Measurements from ENCODE around the gene SLCO2A1.

The SLCO2A1 gene

DNA sequence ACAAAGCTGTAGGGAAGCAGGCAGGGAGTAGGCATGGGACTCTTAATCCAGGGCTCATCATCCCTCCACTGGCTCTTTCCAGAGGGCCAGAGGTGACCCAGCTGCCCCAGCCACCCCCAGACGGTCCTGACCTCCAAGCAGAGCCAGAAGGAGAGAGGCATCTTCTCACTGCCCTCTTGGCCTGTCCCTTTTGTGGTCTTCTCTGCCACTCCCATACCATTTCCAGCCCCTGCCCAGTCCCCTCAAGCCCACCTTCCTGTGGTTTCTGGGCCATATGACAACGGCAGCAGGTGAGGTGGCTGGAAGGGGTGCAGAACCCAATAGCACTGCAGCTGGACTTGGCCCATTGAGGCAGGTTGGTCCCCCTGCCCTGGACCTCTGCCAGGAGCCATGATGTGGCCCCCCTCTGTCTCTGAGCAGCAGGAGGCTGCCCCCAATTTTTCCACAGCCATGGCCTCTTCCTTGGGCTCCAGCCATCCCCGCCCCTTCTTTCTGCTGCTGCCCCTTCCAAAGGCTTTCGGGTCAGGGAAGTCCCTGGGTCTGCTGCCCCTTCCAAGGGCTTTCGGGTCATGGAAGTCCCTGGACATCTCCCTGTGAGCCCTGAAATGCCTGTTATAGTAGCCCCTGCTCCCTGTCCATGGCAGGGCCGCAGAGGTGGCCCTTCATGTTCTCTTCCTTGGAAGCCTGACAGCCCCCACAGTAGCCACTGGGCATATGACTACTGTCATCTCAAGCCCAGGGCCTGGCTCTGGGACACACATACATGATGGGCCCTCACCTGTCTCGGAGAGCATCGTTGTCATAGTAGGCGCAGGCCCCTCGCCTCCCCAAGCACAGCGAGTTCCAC, 94.5 kb downstream of the SLCO2A1 start:
- peak in 1 of 2 donors; percentile 46 for DNase-seq (ENCODE audit: low spot score in 2 of 2)
- no peaks in the 10 kb centered on the region for H3K4me1 Mint-ChIP-seq
- H3K27ac Mint-ChIP-seq: no peak overlapping the region
- H3K9me3 Mint-ChIP-seq: no peaks in the 10 kb centered on the region
- no peak for ATAC-seq
- no peak overlapping the region for H3K4me3 Mint-ChIP-seq
- no peaks in the 10 kb centered on the region for H3K36me3 Mint-ChIP-seq

DNA sequence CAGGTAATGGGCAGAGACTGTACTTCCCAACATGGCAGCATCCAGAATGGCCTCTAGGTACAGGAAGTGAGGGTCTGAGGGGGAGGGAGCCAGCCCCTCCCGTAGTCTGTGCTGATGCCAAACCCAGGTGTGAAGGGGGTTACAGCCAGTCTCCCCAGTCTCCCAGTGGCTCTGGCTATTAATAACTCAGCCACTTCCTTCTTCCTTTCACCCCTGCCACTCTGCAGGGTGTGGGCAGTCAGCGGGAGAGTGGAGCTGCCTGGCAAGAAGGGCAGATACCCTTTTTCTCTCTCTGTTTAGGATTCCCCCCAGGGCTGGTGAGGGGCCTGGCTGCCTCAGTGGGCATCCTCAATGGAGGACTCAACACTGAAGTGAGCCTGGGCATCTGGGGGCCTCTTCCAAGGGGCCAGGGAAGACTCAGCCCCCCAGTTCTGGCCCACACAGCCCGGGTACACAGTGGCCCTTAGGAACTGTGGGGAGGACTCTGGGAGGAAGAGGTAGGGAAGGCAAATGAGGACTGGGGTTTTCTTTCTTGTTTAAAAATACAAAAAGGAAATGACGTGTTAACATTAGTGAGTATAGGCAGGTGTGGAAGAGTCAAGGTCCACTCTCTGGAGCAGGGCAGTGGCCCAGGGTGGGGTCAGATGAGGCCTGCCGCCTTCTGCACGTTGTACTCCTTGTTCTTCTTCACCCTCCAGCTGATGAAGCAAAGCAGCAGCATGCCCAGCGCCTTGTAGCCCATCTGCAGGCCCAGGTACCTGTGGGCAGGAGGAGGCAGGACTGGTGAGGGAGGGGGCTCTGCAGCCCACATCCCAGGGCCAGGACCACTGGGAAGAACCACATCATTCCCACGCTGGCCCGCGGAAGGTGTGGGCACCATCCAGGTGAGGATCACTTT, 95.4 kb downstream of the SLCO2A1 start:
- peak in 1 of 2 donors; percentile 41 for DNase-seq (ENCODE audit: low spot score in 2 of 2)
- Mint-ChIP-seq H3K4me3 (no peak overlapping the region), H3K4me1 (no peaks in the 10 kb centered on the region), H3K9me3 (no peaks in the 10 kb centered on the region), H3K36me3 (no peaks in the 10 kb centered on the region), H3K27ac (no peak overlapping the region)
- ATAC-seq: no peak

DNA sequence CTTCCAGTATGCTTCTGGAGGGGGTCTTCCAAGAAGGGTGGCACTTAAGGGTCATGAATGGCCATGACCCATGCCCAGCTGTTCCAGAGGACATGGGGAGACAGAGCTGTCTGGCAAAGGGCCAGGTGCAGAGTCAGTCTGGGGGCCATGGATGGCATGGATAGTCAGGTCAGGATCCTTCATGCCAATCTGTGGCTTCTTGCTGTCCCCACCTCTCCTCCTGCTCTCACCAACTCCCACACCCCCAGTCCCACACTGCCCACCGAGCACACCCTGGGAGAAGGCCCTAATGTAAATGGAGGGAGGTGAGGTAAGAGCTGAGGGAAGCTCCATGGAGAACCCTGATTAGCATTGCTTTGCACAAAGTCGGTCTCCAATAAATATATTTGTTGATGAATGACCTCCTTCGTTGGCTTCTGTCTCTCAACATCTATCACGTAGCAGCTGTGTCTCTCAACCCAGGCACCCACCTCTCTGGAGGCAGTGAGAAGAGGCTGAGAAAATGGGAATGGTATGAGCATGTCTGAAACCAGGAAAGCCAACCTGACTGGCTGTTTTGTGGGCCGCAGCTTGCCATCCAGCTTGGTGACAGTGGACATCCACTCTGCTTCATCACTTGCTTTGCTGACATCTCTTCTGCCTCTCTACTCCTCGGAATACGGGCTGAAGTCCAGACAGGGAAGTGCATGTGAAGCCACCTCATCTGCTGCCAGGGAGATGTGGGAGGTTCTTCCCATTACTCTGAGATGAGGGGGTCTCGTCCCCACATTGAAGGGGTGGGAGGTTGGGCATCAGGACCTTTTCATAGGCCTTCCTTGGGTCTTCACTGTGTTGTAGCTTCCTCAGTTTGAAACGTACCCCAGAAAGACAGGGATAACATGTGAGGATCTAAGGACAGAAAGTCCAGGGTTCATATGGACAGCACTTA, 96.4 kb downstream of the SLCO2A1 start:
- DNase-seq (ENCODE audit: low spot score in 2 of 2) (peak in 1 of 2 donors; percentile 38), ATAC-seq (no peak)
- H3K4me1 Mint-ChIP-seq: no peaks in the 10 kb centered on the region
- no peaks in the 10 kb centered on the region for H3K9me3 Mint-ChIP-seq
- H3K27ac Mint-ChIP-seq: no peak overlapping the region
- H3K36me3 Mint-ChIP-seq: no peaks in the 10 kb centered on the region
- H3K4me3 Mint-ChIP-seq: no peak overlapping the region

DNA sequence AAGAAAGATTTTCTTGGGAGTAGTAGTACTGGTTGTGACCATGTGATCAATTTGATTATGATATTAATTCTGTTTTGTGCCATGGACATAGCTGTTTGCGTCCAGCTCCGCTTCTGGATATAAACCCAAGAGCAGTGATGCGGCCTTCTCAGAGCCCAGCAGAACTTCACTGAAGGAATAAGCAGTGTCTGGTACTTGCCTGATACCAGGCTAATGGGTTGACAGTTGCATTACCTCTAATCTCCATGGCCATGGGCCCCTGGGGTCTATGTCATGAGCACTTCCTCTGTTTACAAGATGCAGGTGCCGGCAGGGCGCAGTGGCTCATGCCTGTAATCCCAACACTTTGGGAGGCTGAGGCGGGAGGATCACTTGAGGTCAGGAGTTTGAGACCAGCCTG, 97.7 kb downstream of the SLCO2A1 start:
- H3K4me3 Mint-ChIP-seq: no peak overlapping the region
- DNase-seq (ENCODE audit: low spot score in 2 of 2) (peak in 1 of 2 donors; percentile 30), ATAC-seq (no peak)
- H3K4me1 Mint-ChIP-seq: peaks cover 7% of the 10 kb centered on the region
- H3K36me3 Mint-ChIP-seq: no peaks in the 10 kb centered on the region
- no peak overlapping the region for H3K27ac Mint-ChIP-seq
- H3K9me3 Mint-ChIP-seq: no peaks in the 10 kb centered on the region

DNA sequence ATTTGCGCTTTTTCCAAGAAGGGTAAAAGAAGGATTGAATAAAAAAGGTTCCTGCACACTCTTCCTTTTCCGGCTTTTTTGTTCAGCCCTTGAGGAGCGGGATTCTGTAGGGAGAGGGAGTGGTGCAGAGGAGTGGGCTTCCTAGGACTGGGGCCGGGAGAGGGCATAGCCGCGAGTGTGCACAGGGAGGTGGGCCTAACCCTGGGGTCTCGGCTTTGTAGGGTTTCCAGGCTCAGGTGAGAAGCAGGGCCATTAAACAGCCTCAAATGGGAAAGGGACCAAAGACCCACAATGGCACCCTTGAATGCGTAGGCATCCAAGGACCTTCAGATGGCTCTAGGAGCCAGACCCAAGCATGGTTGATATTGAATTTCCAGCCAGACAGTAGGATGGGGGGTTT, 98.6 kb downstream of the SLCO2A1 start:
- H3K4me3 Mint-ChIP-seq: no peak overlapping the region
- ATAC-seq (no peak), DNase-seq (ENCODE audit: low spot score in 2 of 2) (peak in 1 of 2 donors; percentile 42)
- no peak overlapping the region for H3K27ac Mint-ChIP-seq
- H3K36me3 Mint-ChIP-seq: no peaks in the 10 kb centered on the region
- peaks cover 7% of the 10 kb centered on the region for H3K4me1 Mint-ChIP-seq
- H3K9me3 Mint-ChIP-seq: no peaks in the 10 kb centered on the region

DNA sequence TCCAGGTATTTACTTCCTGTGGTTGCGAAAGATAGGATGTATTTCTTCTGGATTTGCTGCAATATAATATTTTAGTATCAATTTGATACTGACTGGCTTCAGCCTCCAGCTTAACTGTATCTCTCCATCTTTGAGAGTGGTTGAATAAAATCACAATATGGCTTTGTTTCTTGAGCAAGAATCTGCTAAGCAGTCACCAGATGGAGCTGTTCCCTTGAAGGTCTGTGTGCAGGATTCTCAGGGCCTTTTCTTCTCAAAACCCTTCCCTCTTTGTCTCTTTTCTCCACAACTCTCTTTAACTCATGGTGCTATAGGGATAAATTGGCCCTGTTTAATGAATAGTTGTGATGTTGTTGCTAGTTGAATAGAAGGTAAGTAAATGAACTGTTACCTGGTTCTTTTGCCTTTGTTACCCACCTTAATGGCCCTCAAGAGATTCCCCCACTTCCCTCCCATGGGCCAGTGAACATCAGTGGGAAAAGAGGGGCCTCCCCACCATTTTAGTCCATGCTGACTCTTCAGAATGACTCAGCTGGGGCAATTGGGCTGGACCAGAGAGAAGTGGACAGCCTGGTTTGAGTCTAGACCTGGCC, 99.3 kb downstream of the SLCO2A1 start:
- no peak overlapping the region for H3K4me3 Mint-ChIP-seq
- no peaks in the 10 kb centered on the region for H3K36me3 Mint-ChIP-seq
- ATAC-seq (no peak), DNase-seq (ENCODE audit: low spot score in 2 of 2) (peak in 1 of 2 donors; percentile 35)
- no peak overlapping the region for H3K27ac Mint-ChIP-seq
- H3K9me3 Mint-ChIP-seq: no peaks in the 10 kb centered on the region
- peaks cover 7% of the 10 kb centered on the region for H3K4me1 Mint-ChIP-seq

DNA sequence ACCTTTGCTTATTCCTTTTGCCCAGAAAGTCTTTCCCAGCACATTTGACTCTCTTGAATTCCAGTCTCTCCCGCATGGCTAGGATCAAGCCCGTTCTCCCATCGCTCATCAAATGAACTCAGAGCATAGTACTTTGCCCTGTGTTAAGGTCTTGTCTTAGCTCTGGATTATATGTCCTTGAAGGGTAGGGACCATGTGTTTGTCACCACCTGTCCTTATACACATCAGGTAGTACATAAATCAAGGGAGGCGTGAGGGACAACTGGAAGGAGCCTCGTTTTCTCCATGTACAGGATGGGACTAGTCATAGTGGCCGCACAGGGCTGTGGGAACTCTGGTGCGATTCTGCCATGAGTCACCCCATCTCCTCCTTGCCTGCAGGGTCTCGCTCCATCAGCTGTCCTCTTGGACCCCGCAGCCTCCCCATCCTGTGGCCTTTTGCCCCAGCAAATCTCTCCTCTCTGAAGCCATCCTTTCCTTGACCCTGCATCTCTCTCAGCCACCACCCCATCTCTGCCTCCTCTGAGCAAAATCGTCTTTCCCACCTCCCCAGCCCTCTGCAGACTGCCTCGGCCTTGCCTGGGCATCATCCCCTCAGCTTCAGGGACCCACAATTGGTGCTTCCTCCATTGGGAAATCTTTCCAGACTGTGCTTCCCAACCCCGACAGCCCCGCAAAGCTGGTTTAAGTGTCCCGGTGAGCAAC, 100.7 kb downstream of the SLCO2A1 start:
- H3K9me3 Mint-ChIP-seq: no peaks in the 10 kb centered on the region
- DNase-seq (ENCODE audit: low spot score in 2 of 2) (peak in 1 of 2 donors; percentile 46), ATAC-seq (no peak)
- no peak overlapping the region for H3K27ac Mint-ChIP-seq
- no peak overlapping the region for H3K4me3 Mint-ChIP-seq
- peaks cover 7% of the 10 kb centered on the region for H3K4me1 Mint-ChIP-seq
- no peaks in the 10 kb centered on the region for H3K36me3 Mint-ChIP-seq

DNA sequence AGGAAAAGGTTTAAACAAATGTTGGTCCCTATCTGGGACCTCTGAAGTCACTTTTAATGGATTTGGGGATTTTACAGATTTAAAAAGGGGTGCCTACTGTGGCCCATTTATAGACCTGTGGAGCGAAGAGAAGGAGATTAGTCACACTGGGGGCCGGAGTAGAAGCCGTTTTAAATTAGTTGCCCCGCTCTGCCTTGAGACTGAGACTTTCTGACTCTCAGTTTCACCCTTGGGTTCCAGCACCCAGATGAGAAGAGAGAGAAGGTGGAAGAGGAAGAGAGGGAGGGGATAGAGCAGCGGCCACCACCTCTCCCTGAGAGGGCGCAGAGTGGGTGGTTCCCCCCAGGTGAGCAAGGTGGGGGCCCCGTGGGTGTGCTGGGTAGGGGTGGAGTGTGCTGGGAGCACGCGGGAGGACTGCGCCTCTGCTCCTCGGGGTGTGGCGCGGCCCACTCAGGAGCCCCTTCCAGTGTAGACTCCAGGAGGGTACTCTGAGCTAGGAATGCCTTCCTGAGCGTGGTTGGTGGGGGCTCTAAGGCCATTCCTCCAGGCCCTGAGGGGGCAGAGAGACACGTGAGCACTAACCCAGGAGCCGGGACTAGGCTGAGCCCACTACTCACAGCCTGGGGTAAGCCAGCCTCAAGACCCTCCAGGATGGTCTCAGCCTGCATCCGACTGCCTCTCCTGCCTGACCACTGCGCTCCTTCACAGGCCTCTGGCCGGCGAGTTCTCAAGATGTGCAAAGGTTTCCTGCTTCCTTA, 101.4 kb downstream of the SLCO2A1 start:
- H3K36me3 Mint-ChIP-seq: no peaks in the 10 kb centered on the region
- DNase-seq (ENCODE audit: low spot score in 2 of 2) (peak in 1 of 2 donors; percentile 49), ATAC-seq (no peak)
- H3K4me3 Mint-ChIP-seq: peak overlapping the region; percentile 58
- peaks cover 7% of the 10 kb centered on the region for H3K4me1 Mint-ChIP-seq
- H3K9me3 Mint-ChIP-seq: no peaks in the 10 kb centered on the region
- peak overlapping the region; percentile 80 for H3K27ac Mint-ChIP-seq

DNA sequence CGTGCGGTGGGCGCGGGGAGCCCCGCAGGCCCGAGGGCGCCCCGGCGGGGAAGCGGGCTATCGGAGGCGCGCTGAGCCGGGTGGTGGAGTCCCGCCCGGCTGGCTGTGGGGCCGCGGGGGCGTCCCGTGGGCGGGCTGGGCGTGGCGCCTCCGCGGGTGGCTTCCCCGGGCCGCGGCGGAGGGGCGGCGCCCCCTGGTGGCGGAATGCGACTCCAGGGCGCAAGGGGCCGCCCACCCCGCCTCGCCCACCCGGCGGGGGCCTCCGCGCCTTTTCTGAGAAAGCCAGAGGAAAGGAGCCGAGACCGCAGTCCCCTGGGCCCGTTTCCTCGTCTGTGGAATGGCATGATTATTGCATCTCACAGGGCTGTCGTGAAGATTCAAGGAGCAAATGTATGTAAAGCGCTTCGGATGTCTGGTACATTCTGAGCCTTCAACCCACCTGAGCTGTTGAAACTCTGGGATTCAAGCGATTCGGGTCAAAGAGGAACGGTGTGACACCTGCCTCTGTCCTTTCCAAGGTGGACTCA, 102.1 kb downstream of the SLCO2A1 start:
- H3K9me3 Mint-ChIP-seq: no peaks in the 10 kb centered on the region
- ATAC-seq (peak; percentile 86), DNase-seq (ENCODE audit: low spot score in 2 of 2) (peak; percentile 85 to 87)
- H3K4me3 Mint-ChIP-seq: peak overlapping the region; percentile 58
- peaks cover 7% of the 10 kb centered on the region for H3K4me1 Mint-ChIP-seq
- H3K27ac Mint-ChIP-seq: peak overlapping the region; percentile 80
- no peaks in the 10 kb centered on the region for H3K36me3 Mint-ChIP-seq

DNA sequence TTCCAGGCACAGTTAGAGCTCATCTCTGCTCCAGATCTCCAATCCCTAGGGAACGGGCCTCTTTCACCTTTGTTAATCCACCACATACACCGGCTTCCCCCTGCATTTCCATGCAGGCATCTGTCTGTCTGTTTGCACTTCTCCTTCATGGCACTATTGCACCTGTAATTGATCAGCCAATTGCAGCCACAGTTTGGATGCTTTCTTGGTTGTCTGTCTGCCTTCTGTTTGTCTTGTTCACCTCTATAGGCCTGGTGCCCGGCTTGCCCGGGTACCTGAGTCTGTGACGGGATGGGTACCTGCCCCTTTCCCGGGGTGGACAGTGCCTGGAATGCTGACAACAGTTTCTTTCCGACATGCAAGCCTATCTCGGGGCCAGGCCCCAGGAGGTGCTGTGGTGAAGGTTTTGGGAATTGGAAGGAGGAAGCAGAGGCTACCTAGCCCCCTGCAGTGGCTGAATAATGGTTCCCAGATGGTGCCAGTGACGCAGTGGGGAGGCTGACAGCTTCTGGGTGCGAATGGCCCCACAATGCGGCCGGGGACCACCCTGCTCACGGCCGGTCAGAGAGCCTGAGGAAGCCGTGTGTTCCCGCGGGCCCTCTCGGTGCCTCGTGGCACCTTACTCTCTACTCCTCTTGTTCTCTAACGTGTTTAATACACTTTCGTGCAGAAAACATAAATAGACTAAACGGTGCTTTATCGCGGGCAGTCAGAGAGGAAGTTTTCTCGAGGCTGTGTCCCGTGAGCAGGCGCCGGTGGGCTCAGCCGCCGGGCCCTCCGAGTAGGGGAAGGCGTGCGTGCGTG, 102.8 kb downstream of the SLCO2A1 start:
- ATAC-seq (no peak), DNase-seq (ENCODE audit: low spot score in 2 of 2) (peak in 1 of 2 donors; percentile 49)
- H3K4me3 Mint-ChIP-seq: peak overlapping the region; percentile 58
- H3K27ac Mint-ChIP-seq: no peak overlapping the region
- H3K36me3 Mint-ChIP-seq: no peaks in the 10 kb centered on the region
- H3K4me1 Mint-ChIP-seq: peaks cover 7% of the 10 kb centered on the region
- no peaks in the 10 kb centered on the region for H3K9me3 Mint-ChIP-seq

DNA sequence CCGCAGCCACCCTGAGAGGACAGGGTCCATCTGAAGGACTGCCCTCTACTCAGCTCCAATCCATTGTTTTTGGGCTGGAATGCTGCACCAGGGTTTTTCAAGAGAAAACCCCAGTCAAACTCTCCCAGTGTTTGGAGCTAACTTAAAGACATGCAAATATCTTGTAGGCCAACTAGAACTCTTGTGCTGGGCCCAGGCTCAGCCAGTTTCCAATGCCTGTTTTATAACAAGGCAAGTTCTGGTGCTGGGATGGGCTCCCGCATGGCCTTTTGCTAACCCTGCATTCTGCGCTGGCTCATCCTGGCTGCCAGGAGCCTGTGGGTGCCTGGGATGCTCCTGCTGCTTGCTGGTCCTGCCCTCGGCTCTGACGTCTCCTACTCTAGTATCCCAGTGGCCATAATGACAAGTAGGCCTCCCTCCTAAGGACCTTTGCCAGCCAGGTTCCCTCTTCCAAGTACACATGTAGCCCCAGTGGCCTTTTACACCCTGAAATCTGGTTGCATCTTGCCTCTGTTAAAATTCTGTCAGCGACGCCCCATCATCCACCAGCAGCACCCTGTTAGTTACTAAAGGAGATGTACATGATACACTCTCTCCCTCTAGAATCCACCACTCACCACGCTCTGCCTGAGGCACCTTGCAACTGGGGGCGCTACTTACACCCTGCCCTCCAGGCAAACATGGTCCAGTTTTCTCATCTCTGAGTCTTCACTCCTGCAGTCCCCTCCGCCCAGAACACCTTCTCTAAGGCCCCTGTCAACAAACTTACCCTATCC, 103.6 kb downstream of the SLCO2A1 start:
- Mint-ChIP-seq H3K36me3 (no peaks in the 10 kb centered on the region), H3K4me1 (peaks cover 7% of the 10 kb centered on the region), H3K9me3 (no peaks in the 10 kb centered on the region), H3K27ac (no peak overlapping the region), H3K4me3 (no peak overlapping the region)
- no peak for ATAC-seq
- peak in 1 of 2 donors; percentile 48 for DNase-seq (ENCODE audit: low spot score in 2 of 2)

DNA sequence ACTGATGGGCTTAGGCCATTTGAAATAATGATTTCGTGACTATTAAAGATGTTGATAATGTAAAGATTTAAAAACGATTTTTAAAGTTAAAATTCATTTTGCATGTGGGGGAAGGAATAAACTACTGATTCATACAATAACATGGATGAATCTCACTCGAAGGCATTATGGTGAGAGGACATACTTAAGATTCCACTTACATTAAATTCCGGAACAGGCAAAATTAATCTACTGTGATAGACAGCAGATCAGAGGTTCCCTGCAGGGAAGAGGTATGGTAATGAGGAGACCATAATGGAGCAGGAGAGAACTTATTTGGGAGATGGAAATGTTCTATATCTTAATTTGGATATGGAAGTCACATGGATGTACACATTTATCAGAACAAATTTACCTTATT, 105.7 kb downstream of the SLCO2A1 start:
- Mint-ChIP-seq H3K4me1 (peaks cover 7% of the 10 kb centered on the region), H3K36me3 (no peaks in the 10 kb centered on the region), H3K27ac (no peak overlapping the region), H3K4me3 (no peak overlapping the region), H3K9me3 (no peaks in the 10 kb centered on the region)
- DNase-seq (ENCODE audit: low spot score in 2 of 2): no peak
- ATAC-seq: no peak
